NT2/D1 (cell line): ENCODE data around the gene AP3B1.
"Not testable (repeated sequence)": the region's sequence is repeated elsewhere in the genome, so short reads cannot be mapped to it uniquely, and the experiment has no call there.

Experiments used
- DNase-seq: peaks from one replicate; pipeline ENCODE4 v3.0.0-alpha.2; 2011; ENCODE audit warnings: low read depth, low spot score
- H3K27me3 ChIP-seq: 2 replicates; pipeline ENCODE4 v1.6.0; 2011; ENCODE audit warnings: mild to moderate bottlenecking; ENCODE audit not compliant: insufficient read length, insufficient read depth
- H3K36me3 ChIP-seq: 2 replicates; pipeline ENCODE4 v1.6.1; 2011; ENCODE audit warnings: mild to moderate bottlenecking, low read length, mixed read lengths; ENCODE audit not compliant: insufficient read depth, insufficient read length
- H3K4me1 ChIP-seq: 2 replicates; pipeline ENCODE4 v1.5.1; 2011; ENCODE audit not compliant: insufficient read depth, insufficient read length
- H3K4me3 ChIP-seq: 2 replicates; pipeline ENCODE4 v1.5.1; 2011; ENCODE audit warnings: low read depth; ENCODE audit not compliant: insufficient read length
- H3K9ac ChIP-seq: 2 replicates; pipeline ENCODE4 v1.6.0; 2011; ENCODE audit warnings: low read depth; ENCODE audit not compliant: insufficient read length
- H3K9me3 ChIP-seq: 2 replicates; pipeline ENCODE4 v1.5.1; 2011; ENCODE audit warnings: mild to moderate bottlenecking, low read length; ENCODE audit not compliant: insufficient read depth
- SUZ12 ChIP-seq: IDR thresholded peaks from 2 replicates; pipeline ENCODE4 v1.6.1; 2011; ENCODE audit not compliant: insufficient read length, insufficient read depth; ENCODE audit errors: extremely low read depth
- YY1 ChIP-seq: IDR thresholded peaks from 2 replicates; pipeline ENCODE4 v1.6.1; 2011; ENCODE audit not compliant: insufficient read length, insufficient read depth
- ZNF274 ChIP-seq: IDR thresholded peaks from 2 replicates; pipeline ENCODE4 v1.6.1; 2011; ENCODE audit warnings: mild to moderate bottlenecking, low read depth, low read length

Gene AP3B1

DNA sequence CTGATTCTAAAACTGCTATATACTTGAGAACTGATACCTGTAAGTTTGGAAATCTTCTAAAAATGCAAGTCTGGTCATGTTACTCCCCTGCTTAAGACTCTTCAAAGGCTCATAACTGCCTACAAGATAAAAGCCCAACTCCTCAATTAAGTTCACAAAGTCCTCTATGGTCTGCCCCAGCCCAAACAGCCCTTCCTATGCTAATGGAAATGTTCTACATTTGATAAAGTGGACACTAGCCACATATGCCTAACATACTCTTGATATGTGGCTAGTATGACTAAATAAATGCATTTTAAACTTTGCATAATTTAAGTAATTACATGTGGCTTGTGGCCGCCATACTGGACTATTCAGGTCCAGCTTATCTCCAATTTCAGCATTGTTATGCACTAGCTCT is 204.5 kb downstream of the AP3B1 start:
- Histone ChIP-seq H3K4me3 (no peak overlapping the region), H3K4me1 (no peaks in the 10 kb centered on the region)
- no peak for DNase-seq

GRCh38 chr5:78078858-78079257 is 215.6 kb downstream of the AP3B1 start:
- no peak for DNase-seq
- TF ChIP-seq SUZ12 (no peak), ZNF274 (no peak), YY1 (no peak)
- Histone ChIP-seq H3K4me3 (no peak overlapping the region), H3K4me1 (no peaks in the 10 kb centered on the region), H3K36me3 (no peaks in the 10 kb centered on the region), H3K9me3 (peaks cover 6% of the 10 kb centered on the region), H3K9ac (no peak overlapping the region), H3K27me3 (no peaks in the 10 kb centered on the region)

More for the DNA sequence above, 204.5 kb downstream of the AP3B1 start:
- peaks cover 6% of the 10 kb centered on the region for H3K36me3 ChIP-seq
- no peaks in the 10 kb centered on the region for H3K27me3 ChIP-seq
- no peak overlapping the region for H3K9ac ChIP-seq
- H3K9me3 ChIP-seq = no peaks in the 10 kb centered on the region
- TF ChIP-seq YY1 (no peak), SUZ12 (no peak), ZNF274 (no peak)

DNA sequence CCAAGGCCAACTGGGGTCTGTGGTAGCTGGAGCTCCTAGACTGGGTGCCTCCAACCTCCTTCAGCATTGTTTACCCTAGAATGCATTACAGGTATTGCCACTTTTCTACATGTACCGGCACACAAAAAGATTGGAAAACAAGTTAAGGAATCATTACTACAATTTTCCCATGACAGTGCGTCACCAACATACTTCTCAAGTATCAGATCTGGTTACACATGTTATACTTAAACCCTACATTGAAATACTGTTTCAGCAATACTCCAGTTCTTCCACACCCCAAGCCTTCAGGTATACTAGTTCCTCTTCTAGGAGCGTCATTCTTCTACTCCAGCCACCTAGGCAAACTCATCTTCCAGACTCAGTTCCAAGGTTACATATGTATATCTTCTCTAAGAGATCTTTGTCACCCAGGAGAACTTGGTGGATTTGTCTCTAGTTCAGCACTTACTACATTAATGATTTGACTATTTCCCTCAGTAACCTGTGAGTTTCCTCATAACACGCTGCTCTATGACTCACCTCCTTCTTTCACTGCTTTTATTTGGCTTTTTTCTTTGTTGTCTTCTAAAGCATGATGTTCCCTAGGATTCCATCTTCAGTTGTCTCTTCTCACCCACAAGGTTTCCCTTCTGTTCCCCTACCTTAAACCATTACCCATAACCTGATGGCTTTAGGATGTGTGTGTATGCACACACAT is 217.0 kb downstream of the AP3B1 start:
- DNase-seq = no peak
- TF ChIP-seq SUZ12 (no peak), YY1 (no peak), ZNF274 (no peak)
- no peak overlapping the region for H3K4me3 ChIP-seq

GRCh38 chr5:78076351-78076750 is 218.1 kb downstream of the AP3B1 start:
- Histone ChIP-seq H3K4me1 (no peaks in the 10 kb centered on the region), H3K9me3 (peaks cover 6% of the 10 kb centered on the region), H3K9ac (no peak overlapping the region), H3K4me3 (no peak overlapping the region), H3K27me3 (no peaks in the 10 kb centered on the region), H3K36me3 (no peaks in the 10 kb centered on the region)
- peak; percentile 48 for DNase-seq
- no peak for TF ChIP-seq SUZ12
- no peak for TF ChIP-seq ZNF274
- no peak for TF ChIP-seq YY1

More for the DNA sequence above, 217.0 kb downstream of the AP3B1 start:
- H3K4me1 ChIP-seq = no peaks in the 10 kb centered on the region
- no peaks in the 10 kb centered on the region for H3K36me3 ChIP-seq
- H3K9me3 ChIP-seq = peaks cover 6% of the 10 kb centered on the region
- H3K9ac ChIP-seq = no peak overlapping the region
- no peaks in the 10 kb centered on the region for H3K27me3 ChIP-seq

GRCh38 chr5:78075301-78075700 is 219.2 kb downstream of the AP3B1 start:
- Histone ChIP-seq H3K27me3 (no peaks in the 10 kb centered on the region), H3K4me1 (no peaks in the 10 kb centered on the region), H3K4me3 (no peak overlapping the region), H3K9me3 (peaks cover 6% of the 10 kb centered on the region), H3K9ac (no peak overlapping the region), H3K36me3 (no peaks in the 10 kb centered on the region)
- TF ChIP-seq SUZ12 (no peak), YY1 (no peak), ZNF274 (no peak)
- no peak for DNase-seq

DNA sequence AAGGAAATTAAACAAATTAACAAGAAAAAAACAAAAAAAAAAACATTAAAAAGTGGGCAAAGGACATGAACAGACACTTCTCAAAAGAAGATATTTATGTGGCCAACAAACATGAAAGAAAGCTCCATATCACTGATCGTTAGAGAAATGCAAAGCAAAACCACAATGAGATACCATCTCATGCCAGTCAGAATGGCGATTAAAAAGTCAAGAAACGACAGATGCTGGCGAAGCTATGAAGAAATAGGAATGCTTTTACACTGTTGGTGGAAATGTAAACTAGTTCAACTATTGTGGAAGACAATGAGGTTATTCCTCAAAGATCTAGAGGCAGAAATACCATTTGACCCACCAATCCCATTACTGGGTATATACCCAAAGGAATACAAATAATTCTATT is 223.8 kb downstream of the AP3B1 start:
- not testable (repeated sequence) for H3K27me3 ChIP-seq, H3K36me3 ChIP-seq, DNase-seq, H3K4me3 ChIP-seq, H3K4me1 ChIP-seq, H3K9me3 ChIP-seq, H3K9ac ChIP-seq

DNA sequence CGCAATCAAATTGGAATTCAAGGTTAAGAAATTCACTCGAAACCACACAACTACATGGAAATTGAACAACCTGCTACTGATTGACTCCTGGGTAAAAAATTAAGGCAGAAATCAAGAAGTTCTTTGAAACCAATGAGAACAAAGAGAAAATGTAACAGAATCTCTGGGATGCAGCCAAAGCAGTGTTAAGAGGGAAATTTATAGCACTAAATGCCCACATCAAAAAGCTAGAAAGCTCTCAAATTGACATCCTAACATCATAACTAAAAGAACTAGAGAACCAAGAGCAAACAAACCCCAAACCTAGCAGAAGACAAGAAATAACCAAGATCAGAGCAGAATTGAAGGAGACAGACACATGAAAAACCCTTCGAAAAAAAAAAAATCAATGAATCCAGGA is 226.9 kb downstream of the AP3B1 start:
- not testable (repeated sequence) for H3K9me3 ChIP-seq, DNase-seq, H3K36me3 ChIP-seq, H3K4me1 ChIP-seq, H3K9ac ChIP-seq, H3K27me3 ChIP-seq, H3K4me3 ChIP-seq

- DNase-seq, H3K9ac ChIP-seq, H3K9me3 ChIP-seq, H3K27me3 ChIP-seq, H3K4me1 ChIP-seq, H3K36me3 ChIP-seq, H3K4me3 ChIP-seq: not testable (repeated sequence)
Measured at GRCh38 chr5:78066722-78067121, 227.8 kb downstream of the AP3B1 start.
